GM12801 (cell line): Measurements from ENCODE around the gene ZNF614.

Experiments used
- TF ChIP-seq, protein P1 (sequence below): IDR thresholded peaks from one replicate; pipeline ENCODE4 v1.5.1; 2011; ENCODE audit warnings: control low read depth; ENCODE audit not compliant: insufficient read length; ENCODE audit errors: extremely low read depth

The ZNF614 gene

DNA sequence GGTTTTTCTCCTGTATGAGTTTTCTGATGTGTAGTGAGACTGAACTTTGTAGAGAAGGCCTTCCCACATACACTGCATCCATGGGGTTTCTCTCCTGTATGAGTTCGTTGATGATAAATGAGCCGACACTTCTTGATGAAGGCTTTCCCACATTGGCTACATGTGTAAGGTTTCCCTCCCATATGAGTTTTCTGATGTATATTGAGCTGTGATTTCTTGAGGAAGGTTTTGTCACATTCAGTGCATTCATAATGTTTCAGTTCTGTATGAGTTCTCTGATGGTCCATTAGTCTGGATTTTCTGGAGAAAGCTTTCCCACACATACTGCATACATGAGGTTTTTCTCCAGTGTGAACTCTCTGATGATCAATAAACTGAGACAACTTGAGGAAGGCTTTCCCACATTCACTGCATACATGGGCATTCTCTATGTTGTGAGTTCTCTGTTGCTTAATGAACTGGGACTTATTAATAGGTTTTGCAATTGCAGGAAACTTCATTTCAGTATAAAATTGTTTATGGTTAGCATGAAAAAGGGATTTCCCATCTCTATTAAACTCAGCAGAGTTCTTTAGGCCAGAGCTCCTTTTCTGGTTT is 34.0 kb downstream of the ZNF614 start:
- TF ChIP-seq, protein P1, sequence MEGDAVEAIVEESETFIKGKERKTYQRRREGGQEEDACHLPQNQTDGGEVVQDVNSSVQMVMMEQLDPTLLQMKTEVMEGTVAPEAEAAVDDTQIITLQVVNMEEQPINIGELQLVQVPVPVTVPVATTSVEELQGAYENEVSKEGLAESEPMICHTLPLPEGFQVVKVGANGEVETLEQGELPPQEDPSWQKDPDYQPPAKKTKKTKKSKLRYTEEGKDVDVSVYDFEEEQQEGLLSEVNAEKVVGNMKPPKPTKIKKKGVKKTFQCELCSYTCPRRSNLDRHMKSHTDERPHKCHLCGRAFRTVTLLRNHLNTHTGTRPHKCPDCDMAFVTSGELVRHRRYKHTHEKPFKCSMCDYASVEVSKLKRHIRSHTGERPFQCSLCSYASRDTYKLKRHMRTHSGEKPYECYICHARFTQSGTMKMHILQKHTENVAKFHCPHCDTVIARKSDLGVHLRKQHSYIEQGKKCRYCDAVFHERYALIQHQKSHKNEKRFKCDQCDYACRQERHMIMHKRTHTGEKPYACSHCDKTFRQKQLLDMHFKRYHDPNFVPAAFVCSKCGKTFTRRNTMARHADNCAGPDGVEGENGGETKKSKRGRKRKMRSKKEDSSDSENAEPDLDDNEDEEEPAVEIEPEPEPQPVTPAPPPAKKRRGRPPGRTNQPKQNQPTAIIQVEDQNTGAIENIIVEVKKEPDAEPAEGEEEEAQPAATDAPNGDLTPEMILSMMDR = no peak

DNA sequence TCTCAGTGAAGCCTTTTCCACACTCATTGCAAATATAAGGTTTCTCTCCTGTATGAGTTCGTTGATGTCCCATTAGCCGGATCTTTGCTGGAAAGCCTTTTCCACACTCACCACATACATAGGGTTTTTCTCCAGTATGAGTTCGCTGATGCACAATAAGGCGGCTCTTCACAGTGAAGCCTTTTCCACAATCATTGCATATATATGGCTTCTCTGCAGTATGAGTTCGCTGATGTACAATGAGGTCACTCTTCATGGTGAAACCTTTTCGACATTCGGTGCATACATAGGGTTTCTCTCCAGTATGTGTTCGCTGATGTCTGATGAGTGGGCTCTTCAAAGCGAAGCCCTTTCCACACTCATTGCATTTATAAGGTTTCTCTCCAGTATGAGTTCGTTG is 34.8 kb downstream of the ZNF614 start:
- TF ChIP-seq, protein P1 = no peak

DNA sequence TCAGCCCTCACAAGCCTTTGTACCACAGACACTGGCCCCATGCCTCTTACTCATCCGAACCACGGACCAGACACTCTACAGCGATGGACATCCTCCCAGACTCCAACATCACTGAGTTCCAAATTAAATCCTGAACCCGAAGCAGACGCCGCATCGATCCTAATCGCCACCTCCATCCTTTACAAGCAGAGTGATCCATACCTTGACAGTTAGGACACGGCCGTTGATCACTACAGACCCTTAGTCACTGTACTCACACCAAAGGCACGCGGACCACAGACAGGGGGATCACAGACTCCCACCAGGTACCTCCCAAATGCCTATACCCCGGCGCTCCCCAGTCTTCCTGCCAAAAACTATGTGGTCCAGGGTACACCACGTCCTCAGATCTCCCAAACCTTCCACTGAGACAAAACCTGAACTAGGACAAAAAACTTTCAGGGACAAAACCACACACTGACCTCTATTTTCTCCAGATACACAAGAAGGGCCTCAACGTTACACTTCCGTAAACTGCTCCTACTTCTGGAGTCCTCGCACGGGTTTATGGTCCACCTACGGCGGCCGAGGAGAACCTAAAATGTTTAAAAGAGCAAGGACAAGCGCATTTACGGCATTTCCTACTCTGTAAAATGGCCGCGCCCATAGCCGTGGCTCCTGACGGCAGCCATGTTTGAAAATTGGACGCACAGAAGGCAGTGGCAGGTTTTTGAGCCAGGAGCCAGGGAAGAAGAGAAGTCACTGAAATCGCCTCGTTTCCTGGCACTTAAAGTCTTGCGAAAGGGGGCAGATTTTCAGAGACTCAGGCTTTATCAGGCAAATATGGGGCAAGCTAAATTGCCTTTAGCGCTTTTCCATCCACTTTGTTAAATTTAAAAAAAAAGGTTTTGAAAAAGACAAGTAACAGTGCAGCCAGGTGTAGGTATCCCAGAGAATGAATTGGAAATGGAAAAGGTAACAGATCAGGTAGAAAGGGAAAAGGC is 41.6 kb downstream of the ZNF614 start, which contains the start of gene ZNF350:
Gene ZNF350 (minus strand): TSS at position 532 of the 983 bp plus-strand sequence. CDS start 12,480 bp downstream, outside the sequence.
- TF ChIP-seq, protein P1 = no peak

DNA sequence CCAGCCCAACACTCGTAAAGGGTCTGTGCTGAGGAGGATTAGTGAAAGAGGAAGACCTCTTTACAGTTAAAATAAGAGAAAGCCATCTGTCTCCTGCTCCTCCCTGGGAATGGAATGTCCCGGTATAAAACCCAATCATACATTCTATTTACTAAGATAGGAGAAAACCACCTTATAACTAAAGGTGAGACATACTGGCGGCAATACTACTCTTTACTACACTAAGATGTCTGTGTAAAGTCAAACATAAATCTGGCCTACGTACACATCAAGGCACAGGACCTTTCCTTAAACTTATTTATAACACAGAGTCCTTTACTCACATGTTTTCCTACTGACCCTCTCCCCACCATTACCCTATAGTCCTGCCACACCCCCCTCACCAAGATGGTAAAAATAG is 44.8 kb downstream of the ZNF614 start:
- TF ChIP-seq, protein P1 = no peak

DNA sequence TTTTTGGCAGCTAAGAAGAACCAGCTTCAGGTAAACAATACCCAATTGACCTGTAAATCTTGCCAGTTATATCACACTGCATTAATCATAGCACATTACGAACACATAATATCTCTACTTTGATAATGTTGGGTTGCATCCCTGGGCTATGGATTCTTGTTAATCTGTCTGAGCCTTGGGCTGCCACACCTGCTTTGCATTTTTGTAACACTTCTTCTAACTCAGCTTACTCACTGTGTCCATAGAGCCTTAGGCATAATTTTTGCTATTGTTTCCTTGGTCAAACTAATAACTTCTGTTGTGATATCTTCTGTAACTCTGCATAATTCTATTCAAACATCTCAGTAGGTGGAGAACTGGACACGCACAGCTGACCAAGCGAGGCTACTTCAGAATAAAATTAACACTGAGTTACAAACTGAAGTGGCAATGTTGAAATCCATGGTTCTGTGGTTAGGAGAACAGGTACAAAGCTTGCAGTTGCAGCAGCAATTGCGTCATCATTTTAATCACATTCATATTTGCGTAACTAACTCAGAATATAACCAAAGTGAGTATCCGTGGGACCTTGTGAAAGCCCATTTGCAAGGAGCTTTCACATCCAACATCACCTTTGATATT is 48.0 kb downstream of the ZNF614 start:
- TF ChIP-seq, protein P1 = no peak

DNA sequence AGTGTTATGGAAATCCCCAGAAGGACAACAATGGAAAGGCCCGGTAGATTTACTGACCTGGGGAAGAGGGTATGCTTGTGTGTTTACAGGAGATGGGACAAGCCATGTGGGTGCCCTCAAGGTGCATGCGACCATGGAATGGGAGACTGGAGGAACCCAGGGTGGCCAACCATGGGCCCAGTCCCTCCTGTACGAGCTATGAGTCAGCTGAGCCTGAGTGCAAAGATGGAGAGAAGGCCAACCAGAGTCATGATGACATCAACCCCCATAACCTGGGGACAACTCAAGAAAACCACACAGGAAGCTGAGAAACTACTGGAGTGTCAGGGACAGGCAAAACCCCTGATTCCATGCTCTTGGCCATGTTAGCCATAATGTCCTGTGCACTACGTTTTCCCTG is 49.3 kb downstream of the ZNF614 start:
- TF ChIP-seq, protein P1 = no peak

DNA sequence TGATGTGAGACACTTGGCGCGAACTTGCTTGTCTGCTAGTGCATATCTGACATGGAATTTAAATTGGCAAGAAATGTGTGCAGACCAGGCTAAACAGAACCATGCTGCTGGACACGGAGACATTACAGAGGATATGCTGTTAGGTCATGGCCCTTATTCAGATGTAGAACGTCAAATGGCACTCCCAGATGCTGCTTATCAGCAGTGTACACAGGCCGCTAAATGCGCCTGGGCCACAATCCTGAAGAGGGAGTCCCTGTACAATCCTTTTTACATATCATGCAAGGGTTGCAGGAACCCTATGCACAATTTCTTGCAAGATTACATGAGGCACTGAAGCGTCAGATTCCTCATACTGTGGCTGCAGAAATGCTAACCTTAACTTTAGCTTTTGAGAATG is 50.8 kb downstream of the ZNF614 start:
- TF ChIP-seq, protein P1 = no peak
